Pancreas (tissue), 10 donors: ENCODE results near the gene KRT32. TPM values are rescaled to one million over a fixed set of nuclear protein-coding genes. Genes with fewer than 3 reads are reported as not detected.

Experiments
- ATAC-seq, 4 donors: fragments of 200-7000 bp; cut with Tn5 transposase; one replicate each; pipeline versions ENCODE4 v1.8.0 to v1.9.1; 2020; ENCODE audit warnings: mild to moderate bottlenecking in 4 of 4, moderate library complexity in 4 of 4
- DNase-seq, 6 donors: peaks; one replicate each; pipeline ENCODE4 v3.0.0-alpha.2; 2020
- FAIRE-seq: peaks from 2 replicates; lab custom pipeline; 2012; peaks lifted over from hg19 to GRCh38; lab: Jason Lieb, UNC
- H3K27ac ChIP-seq, 4 donors: fragments of 200-600 bp; sonication (generic); 1 replicate in 3 of 4; 2 replicates in 1 of 4; pipeline versions ENCODE4 v1.5.0 to v1.8.0; 2020
- H3K27me3 ChIP-seq, 4 donors: fragments of 200-600 bp; one replicate each; pipeline ENCODE4 v1.8.0; 2021
- H3K36me3 ChIP-seq, 3 donors: fragments of 200-600 bp; sonication (generic) in 1 of 3; one replicate each; pipeline versions ENCODE4 v1.5.0 to v1.8.0; 2020 to 2021
- H3K4me1 ChIP-seq, 3 donors: fragments of 200-600 bp; one replicate each; pipeline ENCODE4 v1.8.0; 2021
- H3K4me3 ChIP-seq, 4 donors: fragments of 200-600 bp; sonication (generic) in 2 of 4; one replicate each; pipeline versions ENCODE4 v1.5.0 to v1.8.0; 2020 to 2021
- H3K9me3 ChIP-seq, 4 donors: fragments of 200-600 bp; one replicate each; pipeline ENCODE4 v1.8.0; 2021
- WGBS, 2 donors: extraction: QIAGEN DNeasy Blood & Tissue Kit; methylation state at CpG; one replicate each; pipeline ENCODE4 v1.1.7; 2013; 5-methylcytosine and 5-hydroxymethylcytosine counted together
- intact Hi-C, 3 donors: fragments of 100-400 bp; cut with DNase I; formaldehyde crosslinking; loops; one replicate each; pipeline versions ENCODE4 v1.11.1 to v1.14.2; 2022
- polyA plus RNA-seq, 2 donors: library from polyadenylated mRNA; stranded (reverse); fragments of 200-250 nt; gene quantifications; one replicate each; pipeline ENCODE4 v1.2.3, GENCODE V29; 2013
- total RNA-seq, 6 donors: library from RNA; stranded (reverse); fragmentation: NEBNext Ultra II Directional in 4 of 6; extraction: Animal tissue kit (Norgen Biotek cat#: 25700) in 4 of 6; gene quantifications; one replicate each; pipeline versions ENCODE4 v1.2.1 to v1.2.4, GENCODE V29; 2021 to 2023
- TF ChIP-seq, protein P1 (sequence below), 4 donors: fragments of 200-600 bp; sonication (generic) in 3 of 4; IDR thresholded peaks; one replicate each; pipeline versions ENCODE4 v1.5.0 to v1.8.0; 2021; ENCODE audit warnings: antibody characterized with exemption in 4 of 4
- donor health status: healthy with polysubstance abuse.
- donor health status: DM: no; HTN: no; CAD: no; lungs with moderate emphysema.
- donor health status: DM: no; HTN: no; CAD: no.
- donor health status: control.
- donor health status: control.
- donor health status: Bipolar disorder and iron deficiency.
- donor health status: DM: yes; HTN: yes; CAD: no.
- donor health status: DM: no; HTN: no; CAD: no.
- donor health status: DM: no; HTN: no; CAD: no.
- donor health status: DM: yes; HTN: yes; CAD: no.

KRT32 gene
- total and polyA plus RNA-seq, 8 donors: 0.05 TPM; not detected in 7

DNA sequence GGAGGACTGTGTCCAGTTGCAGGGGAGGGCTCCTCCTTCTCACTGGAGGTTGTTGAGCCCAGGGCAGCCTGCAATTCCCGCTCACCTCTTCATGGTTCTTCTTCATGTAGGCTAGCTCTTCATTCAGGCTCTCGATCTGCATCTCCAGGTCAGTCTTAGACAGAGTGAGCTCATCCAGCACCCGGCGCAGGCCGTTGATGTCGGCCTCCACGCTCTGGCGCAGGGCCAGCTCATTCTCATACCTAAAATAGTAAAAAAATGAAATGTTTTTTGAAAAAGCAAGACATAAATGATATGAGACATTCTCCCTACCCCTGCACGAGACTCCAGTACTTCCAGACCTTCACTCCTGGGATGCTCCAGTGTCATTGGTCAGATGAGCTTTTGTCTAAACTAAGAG is 36.0 kb upstream of the KRT32 start:
- Histone ChIP-seq H3K27ac (no peak overlapping the region), H3K4me3 (no peak overlapping the region), H3K4me1 (no peaks in the 10 kb centered on the region), H3K9me3 (no peaks in the 10 kb centered on the region), H3K36me3 (no peaks in the 10 kb centered on the region), H3K27me3 (no peaks in the 10 kb centered on the region)
- no peak for FAIRE-seq
- TF ChIP-seq, protein P1, sequence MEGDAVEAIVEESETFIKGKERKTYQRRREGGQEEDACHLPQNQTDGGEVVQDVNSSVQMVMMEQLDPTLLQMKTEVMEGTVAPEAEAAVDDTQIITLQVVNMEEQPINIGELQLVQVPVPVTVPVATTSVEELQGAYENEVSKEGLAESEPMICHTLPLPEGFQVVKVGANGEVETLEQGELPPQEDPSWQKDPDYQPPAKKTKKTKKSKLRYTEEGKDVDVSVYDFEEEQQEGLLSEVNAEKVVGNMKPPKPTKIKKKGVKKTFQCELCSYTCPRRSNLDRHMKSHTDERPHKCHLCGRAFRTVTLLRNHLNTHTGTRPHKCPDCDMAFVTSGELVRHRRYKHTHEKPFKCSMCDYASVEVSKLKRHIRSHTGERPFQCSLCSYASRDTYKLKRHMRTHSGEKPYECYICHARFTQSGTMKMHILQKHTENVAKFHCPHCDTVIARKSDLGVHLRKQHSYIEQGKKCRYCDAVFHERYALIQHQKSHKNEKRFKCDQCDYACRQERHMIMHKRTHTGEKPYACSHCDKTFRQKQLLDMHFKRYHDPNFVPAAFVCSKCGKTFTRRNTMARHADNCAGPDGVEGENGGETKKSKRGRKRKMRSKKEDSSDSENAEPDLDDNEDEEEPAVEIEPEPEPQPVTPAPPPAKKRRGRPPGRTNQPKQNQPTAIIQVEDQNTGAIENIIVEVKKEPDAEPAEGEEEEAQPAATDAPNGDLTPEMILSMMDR (IDR thresholded peaks at IDR 0.05): no peak
- no peak for ATAC-seq
- DNase-seq: peak in 1 of 6 donors; percentile 6
- intact Hi-C loops: no loop called here
- 73 to 81% methylated on average over 9 of the region's 9 CpGs for WGBS, 2 donors

DNA sequence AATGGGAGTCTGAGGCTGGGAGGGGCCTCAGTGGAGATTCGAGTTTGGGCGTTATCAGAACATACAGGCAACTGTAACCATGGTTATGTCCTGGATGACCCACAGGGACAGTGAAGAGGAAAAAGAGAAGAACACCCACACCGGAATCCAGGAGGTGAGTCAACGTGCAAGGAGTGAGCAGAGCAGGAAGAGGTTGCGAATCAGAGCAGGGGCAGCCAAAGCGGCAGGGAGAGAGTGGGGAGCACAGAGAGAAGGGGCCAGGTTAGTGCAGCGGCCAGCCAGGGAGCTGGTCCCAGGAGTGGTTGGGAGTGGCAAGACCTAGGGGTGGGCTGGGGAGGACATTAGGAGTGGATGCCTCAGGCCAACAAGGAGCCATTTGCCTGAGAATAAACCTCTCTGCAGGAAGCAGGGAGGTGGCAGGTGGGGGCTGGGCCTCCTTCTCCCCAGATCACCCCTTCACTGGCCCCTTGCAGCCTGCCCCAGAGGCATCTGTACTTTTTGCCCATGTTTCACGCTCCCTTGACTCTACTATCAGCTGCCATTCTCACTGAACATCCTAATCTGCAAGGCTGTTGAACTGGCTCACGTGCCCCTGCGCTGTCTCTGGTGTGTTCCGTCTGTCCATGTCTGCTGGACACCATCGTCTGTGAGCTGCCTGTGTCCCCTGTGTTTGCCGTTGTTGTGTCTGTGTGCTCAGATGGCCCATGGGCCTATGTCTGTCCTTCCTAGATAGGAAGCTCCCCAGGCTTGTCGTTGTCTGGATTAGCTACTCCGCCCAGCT is 33.1 kb upstream of the KRT32 start:
- H3K27me3 ChIP-seq: no peaks in the 10 kb centered on the region
- no peak overlapping the region for H3K27ac ChIP-seq
- 69 to 70% methylated on average over 15 of the region's 15 CpGs for WGBS, 2 donors
- FAIRE-seq: no peak
- no peaks in the 10 kb centered on the region for H3K4me1 ChIP-seq
- DNase-seq: no peak
- H3K4me3 ChIP-seq: no peak overlapping the region
- ATAC-seq: peak in 1 of 4 donors; percentile 14
- TF ChIP-seq, protein P1 (IDR thresholded peaks at IDR 0.05): no peak
- H3K36me3 ChIP-seq: no peaks in the 10 kb centered on the region
- intact Hi-C loops: no loop called here
- no peaks in the 10 kb centered on the region for H3K9me3 ChIP-seq

DNA sequence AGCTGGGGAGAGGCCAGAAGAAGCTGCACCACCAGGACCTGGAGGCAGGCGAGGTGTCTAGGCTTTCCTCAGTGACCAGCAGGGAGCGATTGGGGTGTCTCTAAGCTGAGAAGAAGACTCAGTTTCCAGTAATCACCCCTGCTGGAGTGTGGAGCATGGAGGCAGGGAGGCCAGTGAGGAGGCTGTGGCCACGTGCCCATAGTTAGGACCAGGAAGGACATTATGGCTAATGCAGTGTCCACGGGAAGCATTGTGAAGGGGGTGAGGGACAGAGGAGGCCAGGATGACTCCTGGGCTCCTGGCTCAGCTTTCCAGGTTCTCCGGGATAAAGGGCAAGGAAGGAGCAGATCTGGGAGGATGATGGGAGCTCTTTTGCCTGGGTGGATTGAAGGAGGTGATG is 32.5 kb upstream of the KRT32 start:
- no peak overlapping the region for H3K4me3 ChIP-seq
- H3K27ac ChIP-seq: no peak overlapping the region
- no peaks in the 10 kb centered on the region for H3K36me3 ChIP-seq
- intact Hi-C loops: no loop called here
- no peaks in the 10 kb centered on the region for H3K4me1 ChIP-seq
- no peaks in the 10 kb centered on the region for H3K9me3 ChIP-seq
- no peaks in the 10 kb centered on the region for H3K27me3 ChIP-seq
- FAIRE-seq (no peak), DNase-seq (no peak), ATAC-seq (no peak)
- TF ChIP-seq, protein P1 (IDR thresholded peaks at IDR 0.05): no peak
- WGBS, 2 donors: 62 to 83% methylated on average over 5 of the region's 5 CpGs

DNA sequence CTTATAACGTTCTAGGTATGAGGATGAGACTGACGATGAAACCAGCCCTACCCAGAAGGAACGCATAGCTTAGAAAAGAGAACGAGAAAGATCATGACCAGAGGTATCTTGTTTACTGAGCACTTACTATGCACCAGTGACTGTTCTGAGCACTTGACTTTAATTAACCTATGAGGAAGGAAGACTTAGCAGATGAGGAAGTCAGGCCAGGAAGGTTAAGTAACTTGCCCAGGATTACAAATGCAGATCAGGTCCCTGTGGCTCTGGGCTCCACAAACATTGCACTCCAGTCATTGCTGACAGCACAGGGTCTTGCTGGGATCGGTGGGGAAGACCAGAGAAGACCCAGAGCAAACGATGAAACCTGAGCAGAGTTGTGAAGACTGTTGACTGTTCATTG is 31.1 kb upstream of the KRT32 start:
- WGBS, 2 donors: 59 to 63% methylated on average over 6 of the region's 6 CpGs
- Histone ChIP-seq H3K27ac (peak overlapping the region in 1 of 4 donors; percentile 25), H3K27me3 (no peaks in the 10 kb centered on the region), H3K9me3 (no peaks in the 10 kb centered on the region), H3K36me3 (no peaks in the 10 kb centered on the region), H3K4me3 (no peak overlapping the region), H3K4me1 (no peaks in the 10 kb centered on the region)
- intact Hi-C loops: no loop called here
- DNase-seq (no peak), FAIRE-seq (no peak), ATAC-seq (peak in 1 of 4 donors; percentile 16)
- TF ChIP-seq, protein P1 (IDR thresholded peaks at IDR 0.05): no peak
